Caco-2 (cell line): ENCODE measurements around the gene DLL1. TPM values are rescaled to one million over a fixed set of nuclear protein-coding genes. Genes with fewer than 3 reads are reported as not detected.

Experiments
- BruUV-seq: library from RNA; stranded (reverse); fragments of 400-500 nt; replicated peaks from 2 replicates; lab custom pipeline; 2021; lab: Mats Ljungman, UMichigan
- CTCF ChIA-PET: fragments of 300-600 bp; sonication (Branson Sonifier 250); formaldehyde crosslinking; loops from one replicate; lab custom pipeline; 2022; ENCODE audit warnings: antibody characterized with exemption; lab: Charles Lee
- POLR2A ChIA-PET: fragments of 300-600 bp; sonication (Branson Sonifier 250); formaldehyde crosslinking; loops from one replicate; lab custom pipeline; 2022; ENCODE audit warnings: antibody characterized with exemption; lab: Charles Lee
- DNase-seq, 2 experiments: peaks; one replicate each; pipeline versions ENCODE4 v3.0.0 to v3.0.0-alpha.2; 2020 to 2022
- H3K27me3 ChIP-seq: replicated peaks from 2 replicates; pipeline ENCODE4 v1.6.0; 2011; ENCODE audit warnings: low read length; ENCODE audit not compliant: control insufficient read depth, insufficient read depth
- H3K36me3 ChIP-seq: 2 replicates; pipeline ENCODE4 v1.5.1; 2011; ENCODE audit warnings: low read length; ENCODE audit not compliant: control insufficient read depth, insufficient read depth
- H3K4me1 ChIP-seq: fragments of 250-450 bp; sonication (Bioruptor Pico); 2 replicates; pipeline ENCODE4 v1.5.1; 2020; ENCODE audit warnings: mild to moderate bottlenecking
- H3K4me3 ChIP-seq: 2 replicates; pipeline ENCODE4 v1.5.1; 2011; ENCODE audit warnings: low read depth, mild to moderate bottlenecking, control low read depth, low read length
- H3K9me3 ChIP-seq: fragments of 250-450 bp; sonication (Bioruptor Pico); 2 replicates; pipeline ENCODE4 v1.5.1; 2020; ENCODE audit warnings: mild to moderate bottlenecking, moderate library complexity
- H3K27ac Mint-ChIP-seq: one replicate; pipeline ENCODE4 v1.8.0; 2022; ENCODE audit warnings: mixed read lengths; ENCODE audit not compliant: unreplicated experiment
- H3K27me3 Mint-ChIP-seq: one replicate; pipeline ENCODE4 v1.8.0; 2022; ENCODE audit warnings: mixed read lengths; ENCODE audit not compliant: insufficient read depth, unreplicated experiment
- H3K36me3 Mint-ChIP-seq: one replicate; pipeline ENCODE4 v1.8.0; 2022; ENCODE audit warnings: mild to moderate bottlenecking, mixed read lengths; ENCODE audit not compliant: insufficient read depth, unreplicated experiment
- H3K4me1 Mint-ChIP-seq: one replicate; pipeline ENCODE4 v1.8.0; 2022; ENCODE audit warnings: low read depth, mixed read lengths; ENCODE audit not compliant: unreplicated experiment
- H3K4me3 Mint-ChIP-seq: one replicate; pipeline ENCODE4 v1.8.0; 2022; ENCODE audit warnings: mild to moderate bottlenecking, moderate library complexity, mixed read lengths; ENCODE audit not compliant: unreplicated experiment
- H3K9me3 Mint-ChIP-seq: one replicate; pipeline ENCODE4 v1.8.0; 2022; ENCODE audit warnings: mixed read lengths; ENCODE audit not compliant: unreplicated experiment
- CTCF ChIP-seq, 2 experiments: fragments of 200-600 bp in 1 of 2; IDR thresholded peaks; 1 replicate in 1 of 2; 2 replicates in 1 of 2; pipeline versions ENCODE4 v1.5.1 to v1.8.0; 2011 to 2022; ENCODE audit warnings: antibody characterized with exemption in 1 of 2, control low read depth in 1 of 2, inconsistent platforms in 1 of 2, low read depth in 1 of 2, low read length in 1 of 2, mild to moderate bottlenecking in 1 of 2, moderate library complexity in 1 of 2; ENCODE audit not compliant: insufficient read depth in 1 of 2, severe bottlenecking in 1 of 2, unreplicated experiment in 1 of 2
- intact Hi-C: fragments of 100-400 bp; cut with micrococcal nuclease; formaldehyde crosslinking; loops from one replicate; pipeline ENCODE4 v1.10.0; 2022; ENCODE audit not compliant: unreplicated experiment
- total RNA-seq: library from RNA; stranded (reverse); gene quantifications from 2 replicates; pipeline ENCODE4 v1.2.3, GENCODE V29; 2022

DLL1 gene
- total RNA-seq, 1 experiment from 2014 or later, result 6.6 TPM

GRCh38 chr6:170237999-170238740 is 52.7 kb downstream of the DLL1 start:
- CTCF ChIA-PET, result no interaction called here
- Mint-ChIP-seq H3K4me1 (no peaks in the 10 kb centered on the region), H3K27ac (no peak overlapping the region), H3K9me3 (no peaks in the 10 kb centered on the region), H3K27me3 (no peaks in the 10 kb centered on the region), H3K36me3 (peaks cover 4% of the 10 kb centered on the region), H3K4me3 (no peak overlapping the region)
- TF ChIP-seq CTCF (IDR thresholded peaks at IDR 0.05; ENCODE audit: insufficient read depth in 1 of 2, low read depth in 1 of 2, low read length in 1 of 2, severe bottlenecking in 1 of 2, unreplicated experiment in 1 of 2), result no peak
- DNase-seq, result peak in 1 of 2 experiments; percentile 16
- H3K9me3 ChIP-seq, result no peaks in the 10 kb centered on the region
- intact Hi-C loops, result no loop called here
- no peak overlapping the region for H3K4me3 ChIP-seq
- POLR2A ChIA-PET, result no interaction called here
- no peaks in the 10 kb centered on the region for H3K36me3 ChIP-seq
- no peaks in the 10 kb centered on the region for H3K27me3 ChIP-seq
- H3K4me1 ChIP-seq, result no peaks in the 10 kb centered on the region
- no TSS peak for BruUV-seq

GRCh38 chr6:170236131-170236836 is 54.6 kb downstream of the DLL1 start:
- H3K4me3 ChIP-seq, result no peak overlapping the region
- no peaks in the 10 kb centered on the region for H3K9me3 ChIP-seq
- Mint-ChIP-seq H3K27me3 (no peaks in the 10 kb centered on the region), H3K4me1 (no peaks in the 10 kb centered on the region), H3K9me3 (no peaks in the 10 kb centered on the region), H3K27ac (no peak overlapping the region), H3K4me3 (no peak overlapping the region), H3K36me3 (peaks cover 5% of the 10 kb centered on the region)
- TF ChIP-seq CTCF (IDR thresholded peaks at IDR 0.05; ENCODE audit: insufficient read depth in 1 of 2, low read depth in 1 of 2, low read length in 1 of 2, severe bottlenecking in 1 of 2, unreplicated experiment in 1 of 2), result no peak
- peak in 1 of 2 experiments; percentile 22 for DNase-seq
- no peaks in the 10 kb centered on the region for H3K36me3 ChIP-seq
- CTCF ChIA-PET, result no interaction called here
- BruUV-seq, result no TSS peak
- intact Hi-C loops, result no loop called here
- no peaks in the 10 kb centered on the region for H3K4me1 ChIP-seq
- H3K27me3 ChIP-seq, result no peaks in the 10 kb centered on the region
- POLR2A ChIA-PET, result no interaction called here

- no peaks in the 10 kb centered on the region for H3K9me3 ChIP-seq
- no peak for DNase-seq
- Mint-ChIP-seq H3K36me3 (peaks cover 5% of the 10 kb centered on the region), H3K4me3 (no peak overlapping the region), H3K27me3 (no peaks in the 10 kb centered on the region), H3K27ac (no peak overlapping the region), H3K4me1 (no peaks in the 10 kb centered on the region), H3K9me3 (no peaks in the 10 kb centered on the region)
- no peaks in the 10 kb centered on the region for H3K4me1 ChIP-seq
- POLR2A ChIA-PET, result no interaction called here
- intact Hi-C loops, result no loop called here
- H3K4me3 ChIP-seq, result no peak overlapping the region
- CTCF ChIA-PET, result no interaction called here
- no TSS peak for BruUV-seq
- TF ChIP-seq CTCF (IDR thresholded peaks at IDR 0.05; ENCODE audit: insufficient read depth in 1 of 2, low read depth in 1 of 2, low read length in 1 of 2, severe bottlenecking in 1 of 2, unreplicated experiment in 1 of 2), result no peak
- H3K27me3 ChIP-seq, result no peaks in the 10 kb centered on the region
- no peaks in the 10 kb centered on the region for H3K36me3 ChIP-seq
These were observed 55.3 kb downstream of the DLL1 start for GRCh38 chr6:170235391-170236125.
